ENCODE data around the gene GDPD5.

DNA sequence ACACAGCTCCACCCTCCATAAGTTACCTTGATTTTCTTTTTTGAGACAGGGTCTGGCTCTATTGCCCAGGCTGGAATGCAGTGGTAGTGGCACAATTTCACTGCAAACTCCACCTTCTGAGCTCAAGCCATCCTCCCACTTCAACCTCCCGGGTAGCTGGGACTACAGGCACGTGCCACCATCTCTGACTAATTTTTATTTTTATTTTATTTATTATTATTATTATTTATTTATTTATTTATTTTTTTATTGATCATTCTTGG lies 116.9 kb downstream of the GDPD5 start:
- TF ChIP-seq ZNF565 (CRISPR knock-in tag; conservative IDR thresholded peaks at IDR 0.05; ENCODE audit: low read depth) (no peak), TCF4 (CRISPR knock-in tag; IDR thresholded peaks at IDR 0.05; ENCODE audit: borderline replicate concordance) (no peak)
